Activated naive CD4-positive, alpha-beta T cell treated with anti-CD3 and anti-CD28 coated beads, Interleukin-2, amount 10 ng/mL, durations not matched to agents 7 days and 5 days (primary cell): Measurements from ENCODE around the gene ATP8B3.

Experiments
- CTCF ChIA-PET: fragments of 350-600 bp; sonication (Branson Sonifier 250); formaldehyde crosslinking; loops from one replicate; lab custom pipeline; 2021; ENCODE audit warnings: antibody characterized with exemption; lab: Charles Lee
- DNase-seq: peaks from one replicate; pipeline ENCODE4 v3.0.0-alpha.2; 2020
- H3K27ac Mint-ChIP-seq: one replicate; pipeline ENCODE4 v1.8.0; 2021; ENCODE audit warnings: mild to moderate bottlenecking, moderate library complexity, mixed read lengths
- H3K27me3 Mint-ChIP-seq: one replicate; pipeline ENCODE4 v1.8.0; 2021; ENCODE audit warnings: mild to moderate bottlenecking, mixed read lengths
- H3K36me3 Mint-ChIP-seq: one replicate; pipeline ENCODE4 v1.8.0; 2021; ENCODE audit warnings: mixed read lengths
- H3K4me1 Mint-ChIP-seq: one replicate; pipeline ENCODE4 v1.8.0; 2021; ENCODE audit warnings: mixed read lengths
- H3K4me3 Mint-ChIP-seq: one replicate; pipeline ENCODE4 v1.8.0; 2021; ENCODE audit warnings: mild to moderate bottlenecking, moderate library complexity, mixed read lengths
- H3K9me3 Mint-ChIP-seq: one replicate; pipeline ENCODE4 v1.8.0; 2021; ENCODE audit warnings: mixed read lengths

Gene ATP8B3

DNA sequence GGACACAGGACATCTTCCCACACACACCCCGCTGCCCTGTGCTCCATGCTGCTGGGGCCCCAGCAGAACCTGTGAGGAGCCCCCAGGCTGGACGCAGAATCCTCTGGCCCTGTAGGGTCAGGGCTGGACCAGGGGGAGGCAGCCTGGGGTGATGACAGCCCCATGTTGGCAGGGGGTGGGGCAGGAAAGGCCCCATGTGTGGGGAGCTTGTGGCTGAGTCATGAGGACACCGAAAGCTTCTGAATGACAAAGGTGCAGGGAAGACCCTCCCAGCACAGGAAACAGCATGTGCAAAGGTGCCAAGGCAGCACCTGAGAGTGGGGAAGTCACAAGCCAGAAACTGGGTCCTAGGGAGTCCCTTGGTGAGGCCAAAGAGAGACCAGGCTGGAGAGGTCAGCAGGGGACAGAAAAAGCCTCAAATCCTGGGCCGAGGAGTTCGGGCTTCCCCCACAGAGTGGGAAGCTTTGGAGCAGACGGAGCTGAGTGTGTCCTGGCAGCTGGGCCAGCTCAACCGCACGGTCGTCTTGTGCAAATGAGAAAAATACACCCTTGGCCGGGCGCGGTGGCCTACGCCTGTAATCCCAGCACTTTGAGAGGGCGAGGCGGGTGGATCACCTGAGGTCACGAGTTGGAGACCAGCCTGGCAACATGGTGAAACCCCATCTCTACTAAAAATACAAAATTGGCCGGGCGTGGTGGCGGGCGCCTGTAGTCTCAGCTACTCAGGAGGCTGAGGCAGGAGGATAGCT, 17.5 kb downstream of the ATP8B3 start:
- DNase-seq, result no peak
- Mint-ChIP-seq H3K9me3 (no peaks in the 10 kb centered on the region), H3K27ac (no peak overlapping the region), H3K36me3 (no peaks in the 10 kb centered on the region), H3K27me3 (peaks cover 53% of the 10 kb centered on the region), H3K4me1 (peaks cover 8% of the 10 kb centered on the region), H3K4me3 (no peak overlapping the region)
- CTCF ChIA-PET, result interaction anchor here (1.0 to 1.6 kb wide), 5 partner anchors 13 to 122 kb away, joined by 3 to 6 read pairs (median 4); no protein-coding TSS in a partner anchor

GRCh38 chr19:1791879-1792278, 20.2 kb downstream of the ATP8B3 start:
- Mint-ChIP-seq H3K4me1 (peaks cover 8% of the 10 kb centered on the region), H3K36me3 (no peaks in the 10 kb centered on the region), H3K4me3 (no peak overlapping the region), H3K9me3 (no peaks in the 10 kb centered on the region), H3K27ac (no peak overlapping the region), H3K27me3 (peaks cover 71% of the 10 kb centered on the region)
- no peak for DNase-seq
- CTCF ChIA-PET, result interaction anchor here (2.2 kb wide), 1 partner anchor 119 kb away, joined by 6 read pairs; no protein-coding TSS in a partner anchor

GRCh38 chr19:1790054-1790792, 21.9 kb downstream of the ATP8B3 start:
- peaks cover 3% of the 10 kb centered on the region for H3K4me1 Mint-ChIP-seq
- H3K36me3 Mint-ChIP-seq, result no peaks in the 10 kb centered on the region
- no peak overlapping the region for H3K4me3 Mint-ChIP-seq
- CTCF ChIA-PET, result no interaction called here
- no peaks in the 10 kb centered on the region for H3K9me3 Mint-ChIP-seq
- peaks cover 68% of the 10 kb centered on the region for H3K27me3 Mint-ChIP-seq
- no peak for DNase-seq
- H3K27ac Mint-ChIP-seq, result no peak overlapping the region

DNA sequence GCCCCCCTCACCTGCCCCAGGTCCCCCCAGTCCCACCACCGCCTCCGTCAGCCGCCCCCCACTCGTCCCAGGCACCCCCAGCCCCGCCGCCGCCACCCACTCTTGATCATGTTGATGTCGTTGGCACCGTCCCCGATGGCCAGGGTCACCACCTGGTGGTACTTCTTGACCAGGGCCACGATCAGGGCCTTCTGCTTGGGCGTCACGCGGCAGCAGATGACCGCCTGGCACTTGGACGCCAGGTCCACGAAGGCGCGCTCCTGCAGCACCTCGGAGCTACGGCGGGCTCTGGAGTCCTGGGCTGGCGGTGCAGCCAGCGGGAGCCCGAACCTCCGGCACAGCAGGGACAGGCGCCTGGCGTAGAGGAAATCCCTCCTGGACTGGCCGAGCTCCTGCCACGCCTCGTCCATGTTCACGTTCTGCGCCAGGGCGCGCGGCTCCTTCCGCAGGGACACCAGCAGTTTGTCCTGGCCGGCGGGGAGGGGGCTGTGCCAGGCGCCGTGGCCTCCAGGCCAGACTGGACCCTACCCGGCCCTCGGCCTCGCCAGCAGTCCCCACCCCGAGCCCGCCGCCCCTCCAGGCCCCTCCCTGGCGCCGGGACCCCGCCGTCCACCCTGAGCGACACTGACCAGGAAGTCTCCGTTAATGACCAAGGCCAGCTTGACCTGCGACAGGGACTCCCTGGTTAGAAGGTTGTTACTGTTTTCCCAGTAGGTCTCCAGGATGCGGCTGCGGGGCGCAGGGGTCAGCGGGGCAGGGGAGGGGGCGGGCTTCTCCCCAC, 22.6 kb downstream of the ATP8B3 start:
- Mint-ChIP-seq H3K4me1 (peaks cover under 1% of the 10 kb centered on the region), H3K36me3 (no peaks in the 10 kb centered on the region), H3K27me3 (peaks cover 66% of the 10 kb centered on the region)

DNA sequence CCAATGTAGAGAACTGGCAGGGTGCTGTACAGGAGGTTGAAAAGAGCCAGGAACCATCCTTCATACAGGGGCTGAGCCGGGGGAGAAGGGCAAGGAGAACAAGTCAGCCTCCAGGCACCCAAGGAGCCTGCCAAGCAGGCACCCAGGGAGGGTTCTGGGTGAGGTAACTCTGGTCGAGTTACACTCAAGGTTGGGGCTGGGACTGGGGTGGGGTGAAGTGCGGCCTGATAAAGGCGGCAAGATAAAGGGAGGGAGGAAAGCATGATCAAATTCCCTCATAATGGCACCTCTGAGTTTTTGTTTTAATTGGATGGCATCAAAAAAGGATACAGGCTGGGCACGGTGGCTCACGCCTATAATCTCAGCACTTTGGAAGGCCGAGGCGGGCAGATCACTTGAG, 25.0 kb downstream of the ATP8B3 start:
- no peak for DNase-seq
- CTCF ChIA-PET, result interaction anchor here (1.4 to 1.7 kb wide), 2 partner anchors 39 to 198 kb away, joined by 4 to 5 read pairs; no protein-coding TSS in a partner anchor
- Mint-ChIP-seq H3K27ac (no peak overlapping the region), H3K27me3 (peaks cover 75% of the 10 kb centered on the region), H3K9me3 (no peaks in the 10 kb centered on the region), H3K36me3 (no peaks in the 10 kb centered on the region), H3K4me3 (no peak overlapping the region), H3K4me1 (no peaks in the 10 kb centered on the region)

More for the DNA sequence above, 22.6 kb downstream of the ATP8B3 start:
- Mint-ChIP-seq H3K27ac (no peak overlapping the region), H3K4me3 (no peak overlapping the region), H3K9me3 (no peaks in the 10 kb centered on the region)
- no peak for DNase-seq
- CTCF ChIA-PET, result interaction anchor here (1.8 kb wide), 1 partner anchor 37 kb away, joined by 5 read pairs; no protein-coding TSS in a partner anchor

DNA sequence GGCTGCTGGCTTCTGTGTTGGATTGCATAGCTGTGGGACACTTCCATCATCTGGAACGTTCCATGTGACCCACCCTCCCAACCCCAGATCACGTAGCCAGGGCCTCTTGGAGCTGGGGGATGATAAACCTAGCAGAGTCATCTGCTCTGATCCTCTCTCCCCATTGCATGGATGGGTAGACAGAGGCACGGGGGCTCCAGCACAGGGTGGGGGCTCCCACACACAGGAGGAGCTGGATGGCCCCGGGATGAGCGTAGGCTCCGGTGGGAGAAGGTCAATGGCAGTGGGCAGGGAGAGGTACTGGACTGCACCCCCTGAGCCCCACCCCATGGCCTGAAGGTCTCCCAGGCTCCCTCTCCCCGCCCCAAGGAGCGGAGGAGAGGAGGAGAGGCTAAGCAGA, 25.4 kb downstream of the ATP8B3 start:
- CTCF ChIA-PET, result interaction anchor here (1.4 kb wide), 1 partner anchor 40 kb away, joined by 5 read pairs; no protein-coding TSS in a partner anchor
- no peak for DNase-seq
- Mint-ChIP-seq H3K4me3 (no peak overlapping the region), H3K9me3 (peaks cover 2% of the 10 kb centered on the region), H3K27ac (no peak overlapping the region), H3K36me3 (no peaks in the 10 kb centered on the region), H3K27me3 (peaks cover 75% of the 10 kb centered on the region), H3K4me1 (no peaks in the 10 kb centered on the region)

DNA sequence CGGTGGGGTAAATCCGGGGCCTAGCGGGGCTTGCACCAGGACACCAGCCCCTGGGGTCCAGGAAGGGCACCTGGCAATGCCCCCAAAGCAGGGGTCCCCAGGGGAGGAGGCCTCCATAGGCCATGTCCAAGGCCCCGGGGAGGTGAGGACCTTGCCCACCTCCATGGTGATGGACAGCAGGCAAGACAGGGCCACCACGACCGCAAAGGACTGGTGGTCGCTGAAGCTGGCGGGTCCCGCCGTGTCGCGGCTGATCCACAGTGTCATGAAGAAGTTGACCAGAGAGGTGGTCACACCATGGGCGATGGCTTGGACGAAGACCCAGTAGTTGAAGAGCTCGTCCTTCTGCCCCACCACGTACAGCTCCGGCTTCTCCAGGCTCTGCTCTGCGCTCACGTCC, 26.8 kb downstream of the ATP8B3 start:
- H3K27ac Mint-ChIP-seq, result no peak overlapping the region
- CTCF ChIA-PET, result no interaction called here
- H3K9me3 Mint-ChIP-seq, result peaks cover 7% of the 10 kb centered on the region
- H3K36me3 Mint-ChIP-seq, result no peaks in the 10 kb centered on the region
- no peak for DNase-seq
- no peaks in the 10 kb centered on the region for H3K4me1 Mint-ChIP-seq
- peaks cover 78% of the 10 kb centered on the region for H3K27me3 Mint-ChIP-seq
- H3K4me3 Mint-ChIP-seq, result no peak overlapping the region

- H3K27me3 Mint-ChIP-seq, result peaks cover 91% of the 10 kb centered on the region
- DNase-seq, result no peak
- no peaks in the 10 kb centered on the region for H3K36me3 Mint-ChIP-seq
- H3K4me1 Mint-ChIP-seq, result no peaks in the 10 kb centered on the region
- H3K27ac Mint-ChIP-seq, result no peak overlapping the region
- H3K9me3 Mint-ChIP-seq, result peaks cover 7% of the 10 kb centered on the region
- H3K4me3 Mint-ChIP-seq, result no peak overlapping the region
- CTCF ChIA-PET, result interaction anchor here (1.2 to 1.6 kb wide), 3 partner anchors 14 to 42 kb away, joined by 3 read pairs; no protein-coding TSS in a partner anchor
Observed at GRCh38 chr19:1783874-1784273, 28.2 kb downstream of the ATP8B3 start.

GRCh38 chr19:1783354-1783753, 28.7 kb downstream of the ATP8B3 start:
- no peak for DNase-seq
- H3K36me3 Mint-ChIP-seq, result no peaks in the 10 kb centered on the region
- H3K4me1 Mint-ChIP-seq, result no peaks in the 10 kb centered on the region
- H3K9me3 Mint-ChIP-seq, result peaks cover 7% of the 10 kb centered on the region
- H3K27ac Mint-ChIP-seq, result no peak overlapping the region
- H3K4me3 Mint-ChIP-seq, result no peak overlapping the region
- H3K27me3 Mint-ChIP-seq, result peaks cover 92% of the 10 kb centered on the region
- CTCF ChIA-PET, result interaction anchor here (1.2 to 1.6 kb wide), 2 partner anchors 22 to 43 kb away, joined by 3 read pairs; no protein-coding TSS in a partner anchor

DNA sequence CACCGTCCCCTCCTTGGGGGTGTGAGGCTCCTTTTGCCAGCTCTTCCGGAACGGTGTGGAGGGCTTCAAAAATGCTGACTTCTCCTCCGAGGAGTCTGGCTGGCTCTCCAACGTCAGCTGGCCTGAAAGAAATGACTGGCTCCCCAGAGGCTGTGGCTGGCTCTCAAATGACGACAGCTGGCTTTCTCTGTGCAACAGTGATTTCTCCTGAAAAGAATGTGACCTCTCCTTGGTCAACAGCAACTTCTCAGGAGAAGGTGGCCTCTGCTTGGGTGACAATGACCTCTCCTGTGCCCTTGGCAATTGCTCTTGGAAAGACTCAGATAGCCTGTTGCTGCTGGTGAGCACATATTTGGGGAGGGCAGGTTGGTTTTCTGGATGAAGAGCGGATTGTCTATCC, 29.6 kb downstream of the ATP8B3 start:
- no peaks in the 10 kb centered on the region for H3K4me1 Mint-ChIP-seq
- no peak for DNase-seq
- CTCF ChIA-PET, result interaction anchor here (1.0 to 1.8 kb wide), 4 partner anchors 11 to 43 kb away, joined by 3 to 7 read pairs (median 5); no protein-coding TSS in a partner anchor
- no peaks in the 10 kb centered on the region for H3K36me3 Mint-ChIP-seq
- no peak overlapping the region for H3K4me3 Mint-ChIP-seq
- peaks cover 93% of the 10 kb centered on the region for H3K27me3 Mint-ChIP-seq
- H3K27ac Mint-ChIP-seq, result no peak overlapping the region
- H3K9me3 Mint-ChIP-seq, result peaks cover 7% of the 10 kb centered on the region

- CTCF ChIA-PET, result interaction anchor here (1.0 to 1.8 kb wide), 7 partner anchors 9 to 110 kb away, joined by 3 to 7 read pairs (median 6); no protein-coding TSS in a partner anchor
- peaks cover 10% of the 10 kb centered on the region for H3K9me3 Mint-ChIP-seq
- no peak for DNase-seq
- H3K27ac Mint-ChIP-seq, result no peak overlapping the region
- H3K36me3 Mint-ChIP-seq, result no peaks in the 10 kb centered on the region
- H3K4me1 Mint-ChIP-seq, result no peaks in the 10 kb centered on the region
- H3K27me3 Mint-ChIP-seq, result peaks cover 95% of the 10 kb centered on the region
- no peak overlapping the region for H3K4me3 Mint-ChIP-seq
Observed at GRCh38 chr19:1780272-1780958, 31.7 kb downstream of the ATP8B3 start.

GRCh38 chr19:1779574-1779973, 32.5 kb downstream of the ATP8B3 start:
- CTCF ChIA-PET, result interaction anchor here (1.5 kb wide), 1 partner anchor 12 kb away, joined by 4 read pairs; no protein-coding TSS in a partner anchor
- Mint-ChIP-seq H3K9me3 (peaks cover 10% of the 10 kb centered on the region), H3K4me1 (no peaks in the 10 kb centered on the region), H3K27ac (no peak overlapping the region), H3K4me3 (no peak overlapping the region), H3K27me3 (peaks cover 97% of the 10 kb centered on the region), H3K36me3 (no peaks in the 10 kb centered on the region)
- no peak for DNase-seq

- no peaks in the 10 kb centered on the region for H3K36me3 Mint-ChIP-seq
- CTCF ChIA-PET, result no interaction called here
- no peak for DNase-seq
- peaks cover 98% of the 10 kb centered on the region for H3K27me3 Mint-ChIP-seq
- H3K9me3 Mint-ChIP-seq, result peaks cover 10% of the 10 kb centered on the region
- H3K4me3 Mint-ChIP-seq, result no peak overlapping the region
- H3K4me1 Mint-ChIP-seq, result no peaks in the 10 kb centered on the region
- peak overlapping the region; percentile 64 for H3K27ac Mint-ChIP-seq
Observed at GRCh38 chr19:1777149-1777548, 34.9 kb downstream of the ATP8B3 start.
